OCI-LY7 (cell line): ENCODE measurements around the gene ITGAV. TPM values are rescaled to one million over a fixed set of nuclear protein-coding genes. Genes with fewer than 3 reads are reported as not detected.

Experiments used
- BruUV-seq: library from RNA; stranded (reverse); fragments of 400-500 nt; replicated peaks from 2 replicates; lab custom pipeline; 2021; lab: Mats Ljungman, UMichigan
- CTCF ChIA-PET: fragments of 300-600 bp; sonication (Branson Sonifier 250); formaldehyde crosslinking; loops from one replicate; lab custom pipeline; 2022; ENCODE audit warnings: antibody characterized with exemption; ENCODE audit not compliant: unreplicated experiment; lab: Charles Lee
- POLR2A ChIA-PET: fragments of 300-600 bp; sonication (Branson Sonifier 250); formaldehyde crosslinking; loops from one replicate; lab custom pipeline; 2022; ENCODE audit warnings: antibody characterized with exemption; lab: Charles Lee
- DNase-seq: peaks from one replicate; pipeline ENCODE4 v3.0.0-alpha.2; 2015; ENCODE audit warnings: low spot score
- H2AFZ ChIP-seq: fragments of 200-600 bp; sonication (generic), shearing (Covaris generic); 2 replicates; pipeline ENCODE4 v1.6.1; 2014; ENCODE audit warnings: mild to moderate bottlenecking, antibody characterized with exemption, low read length, moderate library complexity
- H3K27ac ChIP-seq: fragments of 200-600 bp; sonication (generic); 2 replicates; pipeline ENCODE4 v1.5.1; 2014; ENCODE audit warnings: mixed run types, low read depth, mild to moderate bottlenecking, moderate library complexity, low read length, inconsistent platforms; ENCODE audit not compliant: poor library complexity, severe bottlenecking
- H3K36me3 ChIP-seq: fragments of 200-600 bp; sonication (generic); 2 replicates; pipeline ENCODE4 v1.6.1; 2014; ENCODE audit warnings: mild to moderate bottlenecking, antibody characterized with exemption, low read length, moderate library complexity, mixed read lengths; ENCODE audit not compliant: insufficient read depth
- H3K4me1 ChIP-seq: fragments of 200-600 bp; sonication (generic); 2 replicates; pipeline ENCODE4 v1.5.1; 2014; ENCODE audit warnings: mild to moderate bottlenecking, low read length; ENCODE audit not compliant: insufficient read depth, poor library complexity, severe bottlenecking
- H3K4me2 ChIP-seq: fragments of 200-600 bp; sonication (generic); 2 replicates; pipeline ENCODE4 v1.6.1; 2014; ENCODE audit warnings: mild to moderate bottlenecking, low read length
- H3K4me3 ChIP-seq: fragments of 200-600 bp; sonication (generic); 2 replicates; pipeline ENCODE4 v1.5.1; 2014; ENCODE audit warnings: mild to moderate bottlenecking, low read depth, low read length; ENCODE audit not compliant: poor library complexity, severe bottlenecking
- H3K79me2 ChIP-seq: fragments of 200-600 bp; sonication (generic); 2 replicates; pipeline ENCODE4 v1.6.1; 2016; ENCODE audit warnings: low read depth, mild to moderate bottlenecking, low read length, moderate library complexity, mixed read lengths; ENCODE audit not compliant: insufficient read depth
- H3K9me2 ChIP-seq: fragments of 200-600 bp; sonication (generic); 2 replicates; pipeline ENCODE4 v1.6.1; 2016; ENCODE audit warnings: mild to moderate bottlenecking, low read length, mixed read lengths; ENCODE audit not compliant: insufficient read depth
- H3K9me3 ChIP-seq: fragments of 200-600 bp; sonication (generic); 2 replicates; pipeline ENCODE4 v1.6.1; 2014; ENCODE audit warnings: mild to moderate bottlenecking, mixed run types, low read length, mixed read lengths
- H4K20me1 ChIP-seq: fragments of 200-600 bp; sonication (generic); 2 replicates; pipeline ENCODE4 v1.6.1; 2014; ENCODE audit warnings: mild to moderate bottlenecking, antibody characterized with exemption, low read length, moderate library complexity, mixed read lengths; ENCODE audit not compliant: insufficient read depth
- EZH2phosphoT487 ChIP-seq: fragments of 200-600 bp; sonication (generic); IDR thresholded peaks from 2 replicates; pipeline ENCODE4 v1.6.1; 2018; ENCODE audit warnings: low read depth, borderline replicate concordance, mild to moderate bottlenecking, mixed run types, antibody characterized with exemption, low read length, moderate library complexity, mixed read lengths
- intact Hi-C: fragments of 100-400 bp; cut with micrococcal nuclease; formaldehyde crosslinking; loops from one replicate; pipeline ENCODE4 v1.10.0; 2022; ENCODE audit not compliant: unreplicated experiment
- total RNA-seq, 2 experiments: library from RNA; depleted of rRNA in 1 of 2; stranded (reverse); fragments of >200 nt in 1 of 2; shearing (Covaris generic) in 1 of 2; gene quantifications; 2 replicates each; pipeline ENCODE4 v1.2.3, GENCODE V29; 2014 to 2022
- TF ChIP-seq, protein P1 (sequence below): fragments of 200-600 bp; sonication (generic); conservative IDR thresholded peaks from 2 replicates; pipeline ENCODE4 v1.5.1; 2014; ENCODE audit warnings: mild to moderate bottlenecking, antibody characterized with exemption, low read length, moderate library complexity, mixed read lengths

The ITGAV gene
- total RNA-seq, 2 experiments from 2014 or later: 1.1 to 3.2 TPM

- BruUV-seq: no TSS peak
- H3K9me2 ChIP-seq: no peaks in the 10 kb centered on the region
- H3K4me2 ChIP-seq: no peak overlapping the region
- H3K4me3 ChIP-seq: no peak overlapping the region
- H4K20me1 ChIP-seq: no peaks in the 10 kb centered on the region
- DNase-seq: no peak
- H3K79me2 ChIP-seq: no peaks in the 10 kb centered on the region
- no peaks in the 10 kb centered on the region for H3K4me1 ChIP-seq
- H3K36me3 ChIP-seq: no peaks in the 10 kb centered on the region
- intact Hi-C loops: no loop called here
- ChIA-PET CTCF (no interaction called here), POLR2A (no interaction called here)
- H3K9me3 ChIP-seq: no peaks in the 10 kb centered on the region
- TF ChIP-seq, protein P1, sequence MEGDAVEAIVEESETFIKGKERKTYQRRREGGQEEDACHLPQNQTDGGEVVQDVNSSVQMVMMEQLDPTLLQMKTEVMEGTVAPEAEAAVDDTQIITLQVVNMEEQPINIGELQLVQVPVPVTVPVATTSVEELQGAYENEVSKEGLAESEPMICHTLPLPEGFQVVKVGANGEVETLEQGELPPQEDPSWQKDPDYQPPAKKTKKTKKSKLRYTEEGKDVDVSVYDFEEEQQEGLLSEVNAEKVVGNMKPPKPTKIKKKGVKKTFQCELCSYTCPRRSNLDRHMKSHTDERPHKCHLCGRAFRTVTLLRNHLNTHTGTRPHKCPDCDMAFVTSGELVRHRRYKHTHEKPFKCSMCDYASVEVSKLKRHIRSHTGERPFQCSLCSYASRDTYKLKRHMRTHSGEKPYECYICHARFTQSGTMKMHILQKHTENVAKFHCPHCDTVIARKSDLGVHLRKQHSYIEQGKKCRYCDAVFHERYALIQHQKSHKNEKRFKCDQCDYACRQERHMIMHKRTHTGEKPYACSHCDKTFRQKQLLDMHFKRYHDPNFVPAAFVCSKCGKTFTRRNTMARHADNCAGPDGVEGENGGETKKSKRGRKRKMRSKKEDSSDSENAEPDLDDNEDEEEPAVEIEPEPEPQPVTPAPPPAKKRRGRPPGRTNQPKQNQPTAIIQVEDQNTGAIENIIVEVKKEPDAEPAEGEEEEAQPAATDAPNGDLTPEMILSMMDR: no peak
- no peak for TF ChIP-seq EZH2phosphoT487
- H2AFZ ChIP-seq: no peak overlapping the region
- H3K27ac ChIP-seq: no peak overlapping the region
These were observed 27.9 kb downstream of the ITGAV start for GRCh38 chr2:186617771-186618170.

DNA sequence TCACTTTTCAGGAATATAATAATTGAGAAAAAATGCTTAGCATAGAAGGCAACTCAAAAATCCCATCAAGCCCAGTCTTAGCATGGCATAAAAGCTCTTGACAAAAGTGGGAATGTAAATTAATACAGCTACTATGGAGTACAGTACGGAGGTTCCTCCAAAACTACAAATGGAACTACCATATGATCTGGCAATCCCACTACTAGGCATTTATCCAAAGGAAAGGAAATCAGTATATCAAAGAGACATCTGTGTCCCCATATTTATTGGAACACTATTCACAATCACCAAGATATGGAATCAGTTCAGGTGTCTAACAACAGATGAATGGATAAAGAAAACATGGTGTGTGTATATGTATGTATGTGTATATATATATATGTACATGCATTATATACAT lies 28.8 kb downstream of the ITGAV start:
- no peak for DNase-seq
- no TSS peak for BruUV-seq
- no peaks in the 10 kb centered on the region for H3K36me3 ChIP-seq
- intact Hi-C loops: no loop called here
- H3K27ac ChIP-seq: no peak overlapping the region
- POLR2A ChIA-PET: no interaction called here
- H3K9me3 ChIP-seq: no peaks in the 10 kb centered on the region
- H4K20me1 ChIP-seq: no peaks in the 10 kb centered on the region
- TF ChIP-seq, protein P1: no peak
- TF ChIP-seq EZH2phosphoT487: no peak
- H3K4me2 ChIP-seq: no peak overlapping the region
- no peak overlapping the region for H2AFZ ChIP-seq
- no peaks in the 10 kb centered on the region for H3K79me2 ChIP-seq
- no peak overlapping the region for H3K4me3 ChIP-seq
- H3K9me2 ChIP-seq: no peaks in the 10 kb centered on the region
- CTCF ChIA-PET: no interaction called here
- no peaks in the 10 kb centered on the region for H3K4me1 ChIP-seq

- no peak for DNase-seq
- TF ChIP-seq EZH2phosphoT487: no peak
- TF ChIP-seq, protein P1: no peak
- H3K9me2 ChIP-seq: no peaks in the 10 kb centered on the region
- no peaks in the 10 kb centered on the region for H3K4me1 ChIP-seq
- BruUV-seq: no TSS peak
- H3K79me2 ChIP-seq: no peaks in the 10 kb centered on the region
- no peak overlapping the region for H3K4me3 ChIP-seq
- no peak overlapping the region for H2AFZ ChIP-seq
- no peaks in the 10 kb centered on the region for H3K36me3 ChIP-seq
- CTCF ChIA-PET: no interaction called here
- H3K27ac ChIP-seq: no peak overlapping the region
- no peaks in the 10 kb centered on the region for H3K9me3 ChIP-seq
- H3K4me2 ChIP-seq: no peak overlapping the region
- POLR2A ChIA-PET: no interaction called here
- intact Hi-C loops: no loop called here
- H4K20me1 ChIP-seq: no peaks in the 10 kb centered on the region
These were observed 33.2 kb downstream of the ITGAV start for GRCh38 chr2:186623084-186623483.
